AG09319 (cell line): Measurements from ENCODE around the gene NASP.
"Not testable (repeated sequence)": the region's sequence is repeated elsewhere in the genome, so short reads cannot be mapped to it uniquely, and the experiment has no call there.

Experiments
- DNase-seq: peaks from one replicate; pipeline ENCODE4 v3.0.0-alpha.2; 2010; ENCODE audit warnings: low read depth; ENCODE audit errors: extremely low read depth
- TF ChIP-seq, protein P1 (sequence below): IDR thresholded peaks from 2 replicates; pipeline ENCODE4 v1.5.1; 2011; ENCODE audit warnings: low read depth, mild to moderate bottlenecking, inconsistent platforms, low read length, moderate library complexity

NASP gene

DNA sequence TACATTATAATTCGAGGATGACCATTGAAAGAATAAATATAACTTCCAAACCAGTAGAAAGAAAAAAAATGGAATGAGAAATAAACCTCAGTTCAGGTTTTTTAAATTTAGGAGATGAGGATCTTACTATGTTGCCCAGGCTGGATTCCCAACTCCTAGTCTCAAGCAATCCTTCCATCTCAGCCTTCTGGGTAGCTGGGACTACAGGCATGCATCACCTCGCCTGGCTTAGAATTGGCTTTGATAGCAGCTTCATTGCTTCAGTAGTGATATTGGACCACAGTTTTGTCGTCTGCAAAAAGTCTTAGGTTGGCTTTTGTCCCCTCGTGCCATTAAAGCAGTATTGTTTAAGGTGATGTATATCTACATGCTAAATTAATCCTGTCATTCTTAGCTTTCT lies 2.9 kb downstream of the NASP start:
- no peak for DNase-seq
- TF ChIP-seq, protein P1, sequence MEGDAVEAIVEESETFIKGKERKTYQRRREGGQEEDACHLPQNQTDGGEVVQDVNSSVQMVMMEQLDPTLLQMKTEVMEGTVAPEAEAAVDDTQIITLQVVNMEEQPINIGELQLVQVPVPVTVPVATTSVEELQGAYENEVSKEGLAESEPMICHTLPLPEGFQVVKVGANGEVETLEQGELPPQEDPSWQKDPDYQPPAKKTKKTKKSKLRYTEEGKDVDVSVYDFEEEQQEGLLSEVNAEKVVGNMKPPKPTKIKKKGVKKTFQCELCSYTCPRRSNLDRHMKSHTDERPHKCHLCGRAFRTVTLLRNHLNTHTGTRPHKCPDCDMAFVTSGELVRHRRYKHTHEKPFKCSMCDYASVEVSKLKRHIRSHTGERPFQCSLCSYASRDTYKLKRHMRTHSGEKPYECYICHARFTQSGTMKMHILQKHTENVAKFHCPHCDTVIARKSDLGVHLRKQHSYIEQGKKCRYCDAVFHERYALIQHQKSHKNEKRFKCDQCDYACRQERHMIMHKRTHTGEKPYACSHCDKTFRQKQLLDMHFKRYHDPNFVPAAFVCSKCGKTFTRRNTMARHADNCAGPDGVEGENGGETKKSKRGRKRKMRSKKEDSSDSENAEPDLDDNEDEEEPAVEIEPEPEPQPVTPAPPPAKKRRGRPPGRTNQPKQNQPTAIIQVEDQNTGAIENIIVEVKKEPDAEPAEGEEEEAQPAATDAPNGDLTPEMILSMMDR, result no peak

DNA sequence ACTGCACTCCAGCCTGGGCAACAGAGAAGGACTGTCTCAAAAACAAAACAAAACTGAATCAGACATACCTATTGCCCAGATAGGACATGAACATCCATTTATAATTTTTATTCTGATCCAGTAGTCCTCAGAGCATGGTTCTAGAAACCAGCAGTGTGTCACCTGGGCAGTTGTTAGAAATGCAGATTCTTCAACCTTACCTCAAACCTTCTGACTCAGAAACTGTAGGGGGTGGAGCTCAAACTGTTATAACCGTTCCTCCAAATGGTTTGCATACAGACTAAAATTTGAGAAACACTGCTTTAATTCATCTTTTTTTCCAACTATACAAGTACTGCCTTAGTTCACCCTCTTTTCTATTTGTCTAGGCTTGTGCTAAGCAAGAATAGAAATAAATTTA lies 6.0 kb downstream of the NASP start:
- no peak for DNase-seq
- TF ChIP-seq, protein P1, result no peak

DNA sequence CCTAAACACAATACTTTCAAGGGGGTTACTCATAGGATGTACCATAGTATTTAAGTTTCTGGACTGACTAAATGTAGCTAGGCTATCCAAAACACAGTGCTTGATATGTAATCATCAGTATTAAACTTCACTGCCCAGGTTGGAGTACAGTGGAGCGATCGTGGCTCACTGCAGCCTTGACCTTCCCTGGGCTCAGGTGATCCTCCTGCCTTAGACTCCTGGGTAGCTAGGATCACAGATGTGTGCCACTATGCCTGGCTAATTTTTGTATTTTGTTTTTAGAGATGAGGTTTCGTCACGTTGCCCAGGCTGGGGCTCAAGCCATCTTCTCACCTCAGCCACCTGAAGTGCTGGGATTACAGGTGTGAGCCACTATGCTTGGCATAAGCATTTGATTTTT lies 10.6 kb downstream of the NASP start:
- no peak for DNase-seq
- TF ChIP-seq, protein P1, result no peak

DNA sequence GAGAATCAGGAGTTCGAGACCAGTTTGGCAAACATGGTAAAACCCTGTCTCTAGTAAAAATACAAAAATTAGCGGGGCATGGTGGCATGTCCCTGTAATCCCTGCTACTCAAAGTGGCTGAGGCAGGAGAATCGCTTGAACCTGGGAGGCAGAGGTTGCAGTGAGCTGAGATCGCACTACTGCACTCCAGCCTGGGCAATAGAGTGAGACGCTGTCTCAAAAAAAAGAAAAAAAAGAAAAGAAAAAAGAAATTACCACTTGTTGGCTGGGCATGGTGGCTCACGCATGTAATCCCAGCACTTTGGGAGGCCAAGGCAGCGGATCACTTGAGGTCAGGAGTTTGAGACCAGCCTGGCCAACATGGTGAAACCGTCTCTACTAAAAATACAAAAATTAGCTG lies 12.9 kb downstream of the NASP start:
- DNase-seq, result not testable (repeated sequence)

DNA sequence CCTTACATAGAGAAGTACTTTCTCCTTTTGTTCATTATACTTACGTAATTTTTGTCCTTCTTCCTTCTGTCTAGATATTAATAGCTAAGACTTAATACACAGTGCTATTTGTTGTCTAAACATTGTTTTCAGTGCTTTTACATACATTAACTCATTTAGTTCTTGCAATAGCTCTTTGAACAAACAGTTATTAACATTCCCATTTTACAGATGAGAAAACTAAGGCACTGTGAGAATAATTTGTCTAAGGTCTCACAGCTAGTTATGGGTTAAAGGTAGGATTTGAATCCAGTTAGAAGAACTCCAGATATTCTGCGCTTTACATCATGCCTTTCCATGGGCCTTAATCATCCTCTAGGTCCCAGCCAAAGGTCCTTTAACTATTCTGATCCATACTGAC lies 20.4 kb downstream of the NASP start:
- TF ChIP-seq, protein P1, result no peak
- DNase-seq, result no peak

DNA sequence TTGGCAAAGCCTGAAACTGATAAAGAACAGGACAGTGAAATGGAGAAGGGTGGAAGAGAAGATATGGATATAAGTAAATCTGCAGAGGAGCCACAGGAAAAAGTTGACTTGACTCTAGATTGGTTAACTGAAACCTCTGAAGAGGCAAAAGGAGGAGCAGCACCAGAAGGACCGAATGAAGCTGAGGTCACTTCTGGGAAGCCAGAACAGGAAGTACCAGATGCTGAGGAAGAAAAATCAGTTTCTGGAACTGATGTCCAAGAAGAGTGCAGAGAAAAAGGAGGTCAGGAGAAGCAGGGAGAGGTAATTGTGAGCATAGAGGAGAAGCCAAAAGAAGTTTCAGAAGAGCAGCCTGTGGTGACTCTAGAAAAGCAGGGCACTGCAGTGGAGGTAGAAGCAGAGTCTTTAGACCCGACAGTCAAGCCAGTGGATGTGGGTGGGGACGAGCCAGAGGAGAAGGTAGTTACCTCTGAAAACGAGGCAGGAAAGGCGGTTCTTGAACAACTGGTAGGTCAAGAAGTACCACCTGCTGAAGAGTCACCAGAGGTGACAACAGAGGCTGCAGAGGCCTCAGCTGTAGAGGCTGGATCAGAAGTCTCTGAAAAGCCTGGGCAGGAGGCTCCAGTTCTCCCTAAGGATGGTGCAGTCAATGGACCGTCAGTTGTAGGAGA lies 23.7 kb downstream of the NASP start:
- TF ChIP-seq, protein P1, result no peak
- DNase-seq, result no peak

DNA sequence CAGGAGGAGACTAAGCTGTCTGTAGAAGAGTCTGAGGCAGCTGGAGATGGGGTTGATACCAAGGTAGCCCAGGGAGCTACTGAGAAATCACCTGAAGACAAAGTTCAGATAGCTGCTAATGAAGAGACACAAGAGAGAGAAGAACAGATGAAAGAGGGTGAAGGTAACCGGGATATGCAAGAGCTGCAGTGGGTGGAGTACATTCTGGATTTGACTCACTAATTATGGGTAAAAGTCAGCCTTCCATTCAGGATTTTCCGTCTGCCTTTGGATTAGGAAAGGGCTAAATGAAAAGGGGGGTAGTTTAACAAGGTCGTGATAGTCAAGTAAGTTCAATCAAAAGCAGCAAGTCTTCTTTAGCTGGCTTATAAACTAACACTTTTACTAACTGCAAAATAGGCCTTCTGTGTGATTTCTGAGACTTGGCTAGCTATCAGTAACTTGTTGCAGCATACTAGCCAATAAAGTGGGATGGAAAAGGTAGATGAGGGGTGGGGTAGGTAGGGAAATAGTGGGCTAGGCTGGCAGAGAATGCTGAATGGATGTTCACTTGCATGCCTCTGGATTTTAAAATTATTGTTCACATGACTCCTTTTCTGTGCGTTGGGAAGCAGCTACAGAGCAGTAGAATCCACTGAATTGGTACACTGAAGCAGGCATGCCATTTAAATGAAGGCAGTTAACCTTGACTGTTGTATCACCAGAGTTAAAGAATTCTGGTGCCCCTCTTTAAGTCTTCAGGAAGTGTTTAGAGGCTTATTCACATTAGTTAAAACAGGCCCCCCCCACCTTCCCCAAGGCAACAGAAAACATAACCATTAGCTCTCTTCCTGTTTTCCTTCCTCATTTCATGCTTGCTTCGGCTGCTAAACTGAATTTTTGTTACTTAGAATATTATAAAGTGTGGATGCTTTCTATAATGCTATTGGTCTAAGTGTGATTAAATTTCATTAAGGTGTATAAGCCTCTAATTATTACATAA lies 24.6 kb downstream of the NASP start:
- DNase-seq, result no peak

More for the DNA sequence above, 24.6 kb downstream of the NASP start:
- TF ChIP-seq, protein P1, result no peak
